HTR-8/SVneo (cell line): ENCODE measurements around the gene AP5Z1.
A peak's percentile ranks its signal among the peaks of the same experiment; 100 is the strongest.

Experiments
- DNase-seq: peaks from one replicate; pipeline ENCODE4 v3.0.0; 2011; ENCODE audit warnings: low spot score, mixed read lengths; ENCODE audit not compliant: insufficient read length
- FAIRE-seq: peaks from 2 replicates; lab custom pipeline; 2011; peaks lifted over from hg19 to GRCh38; lab: Jason Lieb, UNC

Gene AP5Z1

GRCh38 chr7:4775250-4775847 is at the start of gene AP5Z1:
Gene AP5Z1 (plus strand): TSS chr7:4775623. CDS start chr7:4775716, 93 bp downstream.
- peak; percentile 98 for FAIRE-seq
- peak; percentile 100 for DNase-seq

GRCh38 chr7:4725850-4726450 is 49.5 kb upstream of the AP5Z1 start:
- no peak for DNase-seq
- FAIRE-seq, result no peak

- DNase-seq, result no peak
- FAIRE-seq, result no peak
Measured at GRCh38 chr7:4726566-4726965, 48.9 kb upstream of the AP5Z1 start.

GRCh38 chr7:4727914-4728705 is 47.3 kb upstream of the AP5Z1 start:
- FAIRE-seq (peak; percentile 88), DNase-seq (no peak)

- no peak for FAIRE-seq
Measured at GRCh38 chr7:4729266-4729665, 46.2 kb upstream of the AP5Z1 start.

GRCh38 chr7:4730276-4730675 is 45.1 kb upstream of the AP5Z1 start:
- DNase-seq (no peak), FAIRE-seq (peak; percentile 71)

More at GRCh38 chr7:4729266-4729665, 46.2 kb upstream of the AP5Z1 start:
- DNase-seq, result no peak

GRCh38 chr7:4730971-4731370 is 44.5 kb upstream of the AP5Z1 start:
- DNase-seq (no peak), FAIRE-seq (no peak)

GRCh38 chr7:4731803-4732202 is 43.6 kb upstream of the AP5Z1 start:
- FAIRE-seq, result no peak
- no peak for DNase-seq

- no peak for FAIRE-seq
- DNase-seq, result no peak
Measured at GRCh38 chr7:4733936-4734528, 41.4 kb upstream of the AP5Z1 start.

GRCh38 chr7:4734587-4735345 is 40.7 kb upstream of the AP5Z1 start:
- DNase-seq, result no peak
- FAIRE-seq, result peak; percentile 46

GRCh38 chr7:4737300-4737699 is 38.1 kb upstream of the AP5Z1 start:
- FAIRE-seq, result peak; percentile 97
- DNase-seq, result no peak

GRCh38 chr7:4738711-4739527 is 36.5 kb upstream of the AP5Z1 start:
- DNase-seq (peak; percentile 77), FAIRE-seq (peak; percentile 84)

GRCh38 chr7:4739528-4739992 is 35.9 kb upstream of the AP5Z1 start:
- FAIRE-seq (no peak), DNase-seq (no peak)

- DNase-seq (no peak), FAIRE-seq (no peak)
Measured at GRCh38 chr7:4740796-4741195, 34.6 kb upstream of the AP5Z1 start.

- DNase-seq, result no peak
- FAIRE-seq, result no peak
Measured at GRCh38 chr7:4742051-4742573, 33.3 kb upstream of the AP5Z1 start.

- DNase-seq (no peak), FAIRE-seq (no peak)
Measured at GRCh38 chr7:4742852-4743251, 32.6 kb upstream of the AP5Z1 start.

- FAIRE-seq (peak; percentile 94), DNase-seq (peak; percentile 99)
Measured at GRCh38 chr7:4744391-4745264, 30.8 kb upstream of the AP5Z1 start.

- DNase-seq, result no peak
- FAIRE-seq, result no peak
Measured at GRCh38 chr7:4745265-4745919, 30.0 kb upstream of the AP5Z1 start.
